Colonic mucosa (tissue), 4 donors: ENCODE measurements around the gene KYAT1. TPM values are rescaled to one million over a fixed set of nuclear protein-coding genes. Genes with fewer than 3 reads are reported as not detected.

Source experiments
- DNase-seq: peaks from one replicate; pipeline ENCODE4 v3.0.0-alpha.2; 2020
- H3K27ac ChIP-seq: fragments of 200-600 bp; one replicate; pipeline ENCODE4 v1.8.0; 2021
- H3K27me3 ChIP-seq: fragments of 200-600 bp; one replicate; pipeline ENCODE4 v1.8.0; 2021
- H3K36me3 ChIP-seq: fragments of 200-600 bp; one replicate; pipeline ENCODE4 v1.8.0; 2021
- H3K4me1 ChIP-seq: fragments of 200-600 bp; one replicate; pipeline ENCODE4 v1.8.0; 2021; ENCODE audit warnings: mild to moderate bottlenecking
- H3K4me3 ChIP-seq: fragments of 200-600 bp; one replicate; pipeline ENCODE4 v1.8.0; 2021
- H3K9ac ChIP-seq, 2 donors: one replicate each; pipeline ENCODE4 v1.7.0; 2013; ENCODE audit warnings: control low read depth in 2 of 2, low read depth in 2 of 2, low read length in 2 of 2
- H3K9me3 ChIP-seq: fragments of 200-600 bp; one replicate; pipeline ENCODE4 v1.8.0; 2021
- CTCF ChIP-seq: fragments of 200-600 bp; IDR thresholded peaks from one replicate; pipeline ENCODE4 v1.8.0; 2022; ENCODE audit warnings: antibody characterized with exemption, mild to moderate bottlenecking
- intact Hi-C: fragments of 100-400 bp; cut with DNase I; formaldehyde crosslinking; loops from one replicate; pipeline ENCODE4 v1.14.1; 2022
- total RNA-seq, 2 donors: library from RNA; stranded (reverse); fragmentation: NEBNext Ultra II Directional in 1 of 2; extraction: Animal tissue kit (Norgen Biotek cat#: 25700) in 1 of 2; gene quantifications; one replicate each; pipeline ENCODE4 v1.2.1, GENCODE V29; 2021
- donor health status: healthy.
- donor health status: DM: no; HTN: no; CAD: no.
- donor health status: DM: no; HTN: no; CAD: no.

KYAT1 gene
- total RNA-seq, 2 donors from 2014 or later: 2.0 to 5.1 TPM

- no peak overlapping the region for H3K4me3 ChIP-seq
- intact Hi-C loops: no loop called here
- no peak overlapping the region for H3K9ac ChIP-seq
These were observed 43.4 kb downstream of the KYAT1 start for GRCh38 chr9:128838338-128838737.

GRCh38 chr9:128836509-128837145 lies 45.1 kb downstream of the KYAT1 start:
- no peaks in the 10 kb centered on the region for H3K27me3 ChIP-seq
- H3K36me3 ChIP-seq: no peaks in the 10 kb centered on the region
- DNase-seq: no peak
- intact Hi-C loops: no loop called here
- no peak overlapping the region for H3K4me3 ChIP-seq
- no peaks in the 10 kb centered on the region for H3K9me3 ChIP-seq
- H3K4me1 ChIP-seq: no peaks in the 10 kb centered on the region
- no peak for TF ChIP-seq CTCF
- no peak overlapping the region for H3K27ac ChIP-seq
- no peak overlapping the region for H3K9ac ChIP-seq

More at GRCh38 chr9:128838338-128838737, 43.4 kb downstream of the KYAT1 start:
- Histone ChIP-seq H3K27me3 (no peaks in the 10 kb centered on the region), H3K27ac (no peak overlapping the region), H3K36me3 (no peaks in the 10 kb centered on the region), H3K4me1 (no peaks in the 10 kb centered on the region), H3K9me3 (no peaks in the 10 kb centered on the region)
- no peak for DNase-seq
- no peak for TF ChIP-seq CTCF

GRCh38 chr9:128835246-128836210 lies 46.2 kb downstream of the KYAT1 start:
- intact Hi-C loops: no loop called here
- H3K9me3 ChIP-seq: no peaks in the 10 kb centered on the region
- no peaks in the 10 kb centered on the region for H3K36me3 ChIP-seq
- H3K4me1 ChIP-seq: no peaks in the 10 kb centered on the region
- no peak overlapping the region for H3K9ac ChIP-seq
- H3K27ac ChIP-seq: no peak overlapping the region
- H3K4me3 ChIP-seq: no peak overlapping the region
- no peak for DNase-seq
- no peaks in the 10 kb centered on the region for H3K27me3 ChIP-seq
- no peak for TF ChIP-seq CTCF

- no peak for DNase-seq
- Histone ChIP-seq H3K9ac (no peak overlapping the region), H3K4me1 (peaks cover 3% of the 10 kb centered on the region), H3K36me3 (no peaks in the 10 kb centered on the region), H3K27me3 (no peaks in the 10 kb centered on the region), H3K27ac (no peak overlapping the region), H3K9me3 (no peaks in the 10 kb centered on the region), H3K4me3 (no peak overlapping the region)
- intact Hi-C loops: no loop called here
- TF ChIP-seq CTCF: no peak
These were observed 48.1 kb downstream of the KYAT1 start for GRCh38 chr9:128833696-128834095.

GRCh38 chr9:128829477-128830251 lies 52.1 kb downstream of the KYAT1 start, which contains the start of gene SPOUT1:
TSS of gene SPOUT1 (minus strand) at chr9:128829794. CDS start at chr9:128829780, 14 bp downstream.
- H3K27me3 ChIP-seq: no peaks in the 10 kb centered on the region
- no peaks in the 10 kb centered on the region for H3K9me3 ChIP-seq
- intact Hi-C loops: no loop called here
- no peak for TF ChIP-seq CTCF
- DNase-seq: peak; percentile 96
- H3K9ac ChIP-seq: peak within 1 kb of the TSS; percentile 79 to 86
- H3K27ac ChIP-seq: peak within 1 kb of the TSS; percentile 50
- peaks cover 4% of the 10 kb centered on the region for H3K36me3 ChIP-seq
- peak within 1 kb of the TSS; percentile 100 for H3K4me3 ChIP-seq
- H3K4me1 ChIP-seq: peaks cover 6% of the 10 kb centered on the region
